Peyer's patch (tissue), 4 donors: Measurements from ENCODE around the gene ZNF692.

Experiments used
- CTCF ChIP-seq, 6 experiments: fragments of 450-650 bp in 4 of 6; fragments of 200-600 bp in 2 of 6; sonication (generic) in 1 of 6; IDR thresholded peaks; one replicate each; pipeline ENCODE4 v1.5.1; 2017 to 2019; ENCODE audit warnings: antibody characterized with exemption in 6 of 6, mild to moderate bottlenecking in 3 of 6, moderate library complexity in 1 of 6
- POLR2A ChIP-seq, 2 donors: fragments of 450-650 bp; IDR thresholded peaks; one replicate each; pipeline ENCODE4 v1.5.1; 2017; ENCODE audit warnings: antibody characterized with exemption in 2 of 2, mild to moderate bottlenecking in 2 of 2, moderate library complexity in 2 of 2

GRCh38 chr1:248857749-248858095 lies 1.2 kb downstream of the ZNF692 start:
- no peak for TF ChIP-seq CTCF (IDR thresholded peaks at IDR 0.05)
- no peak for TF ChIP-seq POLR2A (IDR thresholded peaks at IDR 0.05)
